ENCODE measurements around the gene INPP5D.
"Not testable (repeated sequence)": the region's sequence is repeated elsewhere in the genome, so short reads cannot be mapped to it uniquely, and the experiment has no call there.

The INPP5D gene

DNA sequence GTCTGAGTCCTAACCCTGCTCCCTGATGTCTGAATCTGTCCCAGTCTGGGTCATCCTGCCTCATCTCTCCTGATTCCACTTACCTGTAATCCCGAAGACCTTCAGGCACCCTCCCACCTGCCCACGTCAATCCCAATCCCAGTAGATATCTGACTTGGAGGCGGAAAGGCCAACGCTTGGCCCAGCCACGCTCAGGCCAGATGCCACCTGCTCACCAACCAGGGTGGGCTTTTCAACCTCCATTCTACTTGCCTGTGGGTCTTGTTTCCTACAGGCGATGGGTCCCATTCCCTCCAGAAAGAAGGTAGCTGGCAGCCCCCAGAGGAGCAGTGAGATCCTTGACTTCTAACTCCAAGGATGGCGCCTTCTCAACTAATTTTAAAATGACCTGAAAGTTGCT, 59.7 kb downstream of the INPP5D start:
- Mint-ChIP-seq H3K36me3 (peaks cover 19% of the 10 kb centered on the region), H3K27ac (peak overlapping the region; percentile 59), H3K9me3 (no peaks in the 10 kb centered on the region), H3K27me3 (no peaks in the 10 kb centered on the region), H3K4me3 (no peak overlapping the region), H3K4me1 (peaks cover 50% of the 10 kb centered on the region)

DNA sequence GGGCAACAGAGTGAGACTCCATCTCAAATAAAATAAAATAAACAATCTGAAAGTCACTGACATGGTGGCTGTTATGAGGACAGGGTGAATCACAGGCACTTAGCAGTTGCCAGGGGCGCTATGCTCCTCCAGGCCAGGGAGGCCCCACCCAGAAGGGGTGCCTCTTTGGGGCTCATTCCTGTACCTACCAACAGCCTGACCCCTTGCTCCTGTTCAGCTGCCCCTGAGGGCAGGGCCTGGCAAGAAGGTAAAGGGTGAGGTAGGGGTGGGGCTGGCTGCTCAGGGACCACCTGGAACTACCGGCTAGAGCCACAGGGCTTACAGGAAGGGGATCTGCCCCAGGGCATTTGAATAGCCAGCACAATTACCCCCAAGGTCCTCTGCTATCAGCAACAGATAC, 60.3 kb downstream of the INPP5D start:
- Mint-ChIP-seq H3K4me3 (no peak overlapping the region), H3K4me1 (peaks cover 44% of the 10 kb centered on the region), H3K27me3 (no peaks in the 10 kb centered on the region), H3K27ac (no peak overlapping the region), H3K36me3 (peaks cover 19% of the 10 kb centered on the region), H3K9me3 (no peaks in the 10 kb centered on the region)

DNA sequence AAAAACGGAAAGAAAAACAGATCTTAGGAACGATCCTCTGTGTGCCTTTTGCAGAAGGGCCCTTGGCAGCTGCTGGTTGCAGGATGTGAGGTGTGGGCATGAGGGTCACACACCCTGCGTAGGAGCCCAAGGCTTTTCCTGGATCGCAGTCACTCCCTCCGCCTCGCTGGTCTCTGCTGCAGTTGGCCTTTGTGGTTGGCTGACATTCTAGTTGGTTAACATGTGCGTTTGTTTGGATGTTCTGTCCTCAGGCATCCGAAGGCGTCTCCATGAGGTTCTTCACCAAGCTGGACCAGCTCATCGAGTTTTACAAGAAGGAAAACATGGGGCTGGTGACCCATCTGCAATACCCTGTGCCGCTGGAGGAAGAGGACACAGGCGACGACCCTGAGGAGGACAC, 61.7 kb downstream of the INPP5D start:
- no peaks in the 10 kb centered on the region for H3K9me3 Mint-ChIP-seq
- no peaks in the 10 kb centered on the region for H3K27me3 Mint-ChIP-seq
- peaks cover 34% of the 10 kb centered on the region for H3K4me1 Mint-ChIP-seq
- H3K4me3 Mint-ChIP-seq, result no peak overlapping the region
- H3K27ac Mint-ChIP-seq, result no peak overlapping the region
- peaks cover 23% of the 10 kb centered on the region for H3K36me3 Mint-ChIP-seq

DNA sequence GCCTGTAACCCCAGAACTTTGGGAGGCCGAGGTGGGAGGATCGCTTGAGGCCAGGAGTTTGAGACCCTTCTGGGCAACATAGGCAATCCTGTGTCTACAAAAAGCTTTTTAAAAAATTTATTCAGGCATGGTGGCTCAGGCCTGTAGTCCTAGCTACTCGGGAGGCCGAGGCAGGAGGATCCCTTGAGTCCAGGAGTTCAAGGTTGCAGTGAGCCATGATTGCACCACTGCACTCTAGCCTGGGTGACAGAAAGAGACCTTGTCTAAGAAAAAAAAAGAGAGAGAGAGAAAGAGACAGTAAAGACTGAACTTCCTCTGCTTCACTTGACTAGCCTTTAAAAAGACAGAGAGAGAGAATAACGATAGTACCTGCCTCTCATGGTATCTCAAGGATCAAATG, 62.4 kb downstream of the INPP5D start:
- no peaks in the 10 kb centered on the region for H3K27me3 Mint-ChIP-seq
- peaks cover 24% of the 10 kb centered on the region for H3K36me3 Mint-ChIP-seq
- peaks cover 27% of the 10 kb centered on the region for H3K4me1 Mint-ChIP-seq
- no peaks in the 10 kb centered on the region for H3K9me3 Mint-ChIP-seq
- peak overlapping the region; percentile 55 for H3K27ac Mint-ChIP-seq
- no peak overlapping the region for H3K4me3 Mint-ChIP-seq

DNA sequence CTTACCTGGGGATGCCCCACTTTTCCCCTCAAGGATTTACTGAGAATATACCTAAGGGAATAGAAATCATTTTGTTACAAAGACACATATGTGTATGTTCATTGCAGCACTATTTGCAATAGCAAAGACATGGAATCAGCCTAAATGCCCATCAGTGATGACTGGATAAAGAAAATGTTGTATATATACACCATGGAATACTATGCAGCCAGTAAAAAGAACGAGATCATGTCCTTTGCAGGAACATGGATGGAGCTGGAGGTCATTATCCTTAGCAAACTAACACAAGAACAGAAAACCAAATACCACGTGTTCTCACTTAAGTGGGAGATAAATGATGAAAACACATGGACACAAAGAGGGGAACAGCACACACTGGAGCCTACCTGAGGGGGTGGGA, 63.4 kb downstream of the INPP5D start:
- Mint-ChIP-seq H3K4me1 (peaks cover 16% of the 10 kb centered on the region), H3K36me3 (peaks cover 24% of the 10 kb centered on the region)
- H3K27me3 Mint-ChIP-seq, H3K4me3 Mint-ChIP-seq, H3K27ac Mint-ChIP-seq, H3K9me3 Mint-ChIP-seq: not testable (repeated sequence)

DNA sequence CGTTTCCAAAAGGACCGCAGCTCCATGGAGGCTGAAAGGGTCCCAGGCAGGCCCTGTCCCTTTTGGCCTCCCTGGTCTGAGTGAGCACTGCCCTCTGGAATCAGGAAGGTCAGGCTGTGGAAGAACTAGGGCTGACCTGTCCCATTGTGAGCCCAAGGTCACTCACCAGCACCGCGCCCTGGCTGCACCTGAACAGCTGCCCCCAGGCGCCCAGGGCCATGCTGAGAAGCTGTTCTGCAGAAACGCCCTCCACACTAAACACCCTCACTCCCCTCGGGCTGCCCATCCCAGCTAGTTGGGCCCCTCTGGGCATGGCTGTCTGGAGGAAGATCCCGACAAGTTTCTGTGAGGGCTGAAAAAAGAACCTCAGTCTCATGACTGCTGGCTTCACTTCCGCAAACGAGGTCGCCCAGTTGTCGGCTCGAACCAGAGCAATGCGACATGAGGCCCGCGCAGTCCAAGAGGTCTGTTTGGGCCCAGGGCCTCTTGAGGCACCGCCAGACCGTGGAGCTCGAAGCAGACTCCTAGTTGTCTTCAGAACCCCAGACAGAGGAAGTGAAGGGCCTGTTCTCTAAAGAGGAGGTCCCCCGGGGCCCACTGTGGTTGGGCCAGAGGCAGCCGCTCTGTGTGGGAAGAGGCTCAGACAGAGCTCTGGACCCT, 64.4 kb downstream of the INPP5D start:
- H3K27me3 Mint-ChIP-seq, result no peaks in the 10 kb centered on the region
- no peak overlapping the region for H3K4me3 Mint-ChIP-seq
- no peak overlapping the region for H3K27ac Mint-ChIP-seq
- no peaks in the 10 kb centered on the region for H3K9me3 Mint-ChIP-seq
- H3K36me3 Mint-ChIP-seq, result peaks cover 22% of the 10 kb centered on the region
- peaks cover 7% of the 10 kb centered on the region for H3K4me1 Mint-ChIP-seq

DNA sequence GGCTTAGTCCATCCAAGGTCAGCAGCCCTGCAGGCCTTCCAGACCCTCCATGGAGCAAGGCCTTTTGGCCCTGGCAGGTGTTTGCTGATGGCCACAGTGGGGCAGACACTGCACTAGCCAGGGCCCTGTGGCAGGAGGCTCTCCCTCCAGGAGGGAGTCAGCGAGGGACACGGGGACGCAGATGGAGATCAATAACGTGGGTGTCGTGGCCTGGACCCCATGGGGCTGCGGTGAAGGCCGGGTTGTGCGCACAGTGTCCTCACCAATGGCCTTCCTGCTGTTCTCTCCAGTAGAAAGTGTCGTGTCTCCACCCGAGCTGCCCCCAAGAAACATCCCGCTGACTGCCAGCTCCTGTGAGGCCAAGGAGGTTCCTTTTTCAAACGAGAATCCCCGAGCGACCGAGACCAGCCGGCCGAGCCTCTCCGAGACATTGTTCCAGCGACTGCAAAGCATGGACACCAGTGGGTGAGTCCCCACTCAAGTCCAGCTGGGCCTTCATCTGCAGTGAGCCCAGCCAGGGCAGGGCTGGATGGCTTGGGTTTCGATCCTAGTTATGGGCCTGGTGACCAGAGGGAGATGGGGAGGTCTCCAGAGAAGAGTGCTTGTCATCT, 65.4 kb downstream of the INPP5D start:
- no peak overlapping the region for H3K27ac Mint-ChIP-seq
- H3K36me3 Mint-ChIP-seq, result peaks cover 23% of the 10 kb centered on the region
- H3K27me3 Mint-ChIP-seq, result no peaks in the 10 kb centered on the region
- no peaks in the 10 kb centered on the region for H3K9me3 Mint-ChIP-seq
- peaks cover 9% of the 10 kb centered on the region for H3K4me1 Mint-ChIP-seq
- H3K4me3 Mint-ChIP-seq, result no peak overlapping the region

DNA sequence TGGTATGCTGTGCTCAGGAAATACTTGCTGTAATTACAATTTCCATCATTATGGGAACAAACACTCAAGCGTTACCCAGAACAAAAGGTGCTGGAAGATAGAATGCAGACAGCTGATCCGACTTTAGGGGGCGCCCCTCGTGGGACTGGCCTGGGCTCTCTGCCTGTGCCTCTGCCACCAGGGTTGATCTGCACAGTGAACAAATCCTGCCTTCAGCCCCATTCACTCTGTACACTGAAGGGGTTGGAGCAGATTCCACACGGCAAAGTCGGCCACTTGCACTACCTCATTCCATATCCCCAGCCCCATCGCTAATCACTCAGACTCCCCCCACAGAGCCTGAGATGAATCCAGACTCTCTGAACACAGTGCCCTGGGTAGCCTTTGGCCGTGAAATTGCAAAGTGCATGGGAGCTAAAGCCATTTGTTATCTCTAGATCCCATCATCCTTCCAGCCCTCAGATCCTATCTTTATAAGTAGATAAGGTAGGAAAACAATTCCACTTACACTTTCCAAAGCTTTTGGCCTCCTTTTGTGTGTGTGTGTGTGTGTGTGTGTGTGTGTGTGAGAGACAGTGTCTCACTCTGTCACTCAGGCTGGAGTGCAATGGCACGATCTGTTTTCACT, 69.3 kb downstream of the INPP5D start:
- H3K9me3 Mint-ChIP-seq, result peaks cover 2% of the 10 kb centered on the region
- peaks cover 16% of the 10 kb centered on the region for H3K4me1 Mint-ChIP-seq
- H3K27me3 Mint-ChIP-seq, result no peaks in the 10 kb centered on the region
- no peak overlapping the region for H3K27ac Mint-ChIP-seq
- H3K36me3 Mint-ChIP-seq, result peaks cover 35% of the 10 kb centered on the region
- no peak overlapping the region for H3K4me3 Mint-ChIP-seq

DNA sequence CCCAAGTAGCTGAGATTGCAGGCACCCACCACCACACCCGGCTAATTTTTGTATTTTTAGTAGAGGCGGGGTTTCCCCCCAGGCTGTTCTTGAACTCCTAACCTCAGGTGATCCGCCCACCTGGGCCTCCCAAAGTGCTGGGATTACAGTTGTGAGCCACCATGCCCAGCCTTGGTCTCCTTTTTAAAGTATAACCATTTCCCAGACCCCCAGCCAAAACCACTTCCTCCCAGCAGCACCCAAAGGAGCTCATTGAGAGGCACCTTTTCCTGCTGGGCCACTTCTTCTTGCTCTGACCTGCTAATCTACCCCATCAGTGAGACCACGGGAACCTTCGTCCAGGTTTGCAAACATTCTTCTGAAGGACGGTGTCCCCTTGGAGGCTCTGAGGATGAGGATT, 69.9 kb downstream of the INPP5D start:
- Mint-ChIP-seq H3K36me3 (peaks cover 39% of the 10 kb centered on the region), H3K4me1 (peaks cover 16% of the 10 kb centered on the region), H3K27me3 (no peaks in the 10 kb centered on the region), H3K4me3 (no peak overlapping the region), H3K27ac (peak overlapping the region; percentile 46), H3K9me3 (peaks cover 4% of the 10 kb centered on the region)

DNA sequence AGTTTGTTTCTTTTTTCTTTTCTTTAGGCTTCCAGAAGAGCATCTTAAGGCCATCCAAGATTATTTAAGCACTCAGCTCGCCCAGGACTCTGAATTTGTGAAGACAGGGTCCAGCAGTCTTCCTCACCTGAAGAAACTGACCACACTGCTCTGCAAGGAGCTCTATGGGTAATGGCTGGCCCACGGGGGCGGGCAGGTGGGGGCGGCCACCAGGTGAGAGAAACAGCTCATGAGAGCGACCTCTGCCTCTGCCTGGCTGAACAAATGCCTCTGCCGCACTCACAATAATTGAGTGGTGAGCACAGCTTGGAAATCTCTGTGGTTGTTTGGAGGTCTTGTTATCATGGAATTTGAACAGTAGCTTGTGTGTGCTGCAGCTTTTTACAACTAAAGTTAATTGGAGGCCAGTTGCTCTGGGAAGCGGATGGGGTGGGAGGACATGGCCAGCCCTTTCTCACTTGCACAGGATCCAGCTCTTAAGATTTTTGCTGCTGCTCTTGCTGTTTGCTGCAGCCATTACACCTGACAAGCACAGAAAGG, 70.4 kb downstream of the INPP5D start:
- Mint-ChIP-seq H3K9me3 (peaks cover 4% of the 10 kb centered on the region), H3K27me3 (no peaks in the 10 kb centered on the region), H3K4me1 (peaks cover 16% of the 10 kb centered on the region), H3K27ac (peak overlapping the region; percentile 46), H3K4me3 (no peak overlapping the region), H3K36me3 (peaks cover 40% of the 10 kb centered on the region)

DNA sequence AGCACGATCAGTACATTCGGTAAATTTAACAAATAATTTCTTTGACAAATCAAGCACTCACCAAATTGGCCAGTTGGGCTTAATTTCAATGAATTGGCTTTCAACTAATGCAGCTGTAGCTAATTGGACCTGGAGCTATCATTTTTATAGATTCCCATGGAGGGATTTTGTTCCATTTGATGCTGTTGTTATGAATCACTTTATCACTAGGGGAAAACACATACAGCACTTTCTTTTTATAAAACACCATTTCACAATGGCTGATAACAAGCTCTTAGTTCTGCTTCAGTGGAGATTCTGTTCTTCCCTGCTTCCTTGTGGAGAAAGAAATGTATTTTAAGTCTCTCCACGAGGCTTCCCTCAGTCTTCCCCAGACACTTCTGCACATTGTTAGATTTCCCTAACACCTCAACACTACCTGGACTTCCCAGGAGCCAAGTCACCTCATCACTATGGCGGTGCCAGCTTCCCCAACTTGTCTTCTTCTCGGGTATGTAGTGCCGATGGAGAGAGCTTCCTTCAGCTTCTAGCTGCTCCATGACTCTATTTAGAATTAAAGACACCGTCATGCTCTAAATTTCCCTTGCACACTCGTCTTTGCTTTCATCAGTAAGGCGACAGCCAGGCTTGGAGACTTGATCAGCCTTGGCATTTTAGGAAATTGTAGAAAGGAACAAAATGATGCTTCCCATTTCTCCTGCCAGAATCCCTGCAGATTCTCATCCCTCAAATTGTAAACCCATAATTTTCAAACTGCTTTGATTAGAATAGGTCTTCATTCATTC, 72.0 kb downstream of the INPP5D start:
- peak overlapping the region; percentile 84 for H3K27ac Mint-ChIP-seq
- H3K4me3 Mint-ChIP-seq, result no peak overlapping the region
- no peaks in the 10 kb centered on the region for H3K27me3 Mint-ChIP-seq
- H3K36me3 Mint-ChIP-seq, result peaks cover 44% of the 10 kb centered on the region
- peaks cover 4% of the 10 kb centered on the region for H3K9me3 Mint-ChIP-seq
- peaks cover 16% of the 10 kb centered on the region for H3K4me1 Mint-ChIP-seq

DNA sequence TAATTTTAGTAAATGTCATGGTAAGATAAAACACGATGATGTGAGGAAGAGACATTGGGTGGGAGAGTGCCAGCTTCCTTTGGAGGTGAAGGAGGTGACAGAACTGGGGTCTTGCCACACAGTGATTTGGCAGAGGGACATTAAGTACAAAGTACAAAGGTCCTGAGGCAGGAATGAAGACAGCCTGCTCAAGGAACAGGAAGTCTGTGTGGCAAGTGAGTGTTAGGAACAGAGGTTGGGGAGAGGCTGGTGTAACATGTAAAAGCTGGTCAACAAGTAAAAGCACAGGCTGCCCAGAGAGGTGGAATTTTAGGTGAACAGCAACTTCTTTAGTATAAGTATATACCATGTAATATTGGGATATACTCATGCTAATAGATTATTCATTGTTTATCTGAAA, 73.1 kb downstream of the INPP5D start:
- peaks cover 44% of the 10 kb centered on the region for H3K36me3 Mint-ChIP-seq

DNA sequence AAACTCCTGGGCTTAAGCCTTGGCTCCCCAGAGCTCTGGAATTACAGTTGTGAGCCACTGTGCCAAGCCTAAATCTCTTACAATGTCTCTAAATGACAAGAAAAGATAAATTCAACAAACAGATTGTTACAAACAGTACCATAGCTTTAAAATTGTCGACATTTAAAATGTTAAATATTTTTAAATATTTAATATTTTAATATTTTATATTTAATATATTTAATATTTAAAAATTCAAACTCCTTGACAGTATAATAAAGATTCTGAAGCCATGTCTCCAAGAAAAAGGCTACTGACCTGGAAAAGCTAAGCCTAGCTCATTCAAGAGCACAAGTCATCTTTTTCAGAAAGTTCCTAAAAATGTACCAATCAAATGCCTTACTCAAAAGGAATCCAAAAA, 75.3 kb downstream of the INPP5D start:
- Mint-ChIP-seq H3K4me1 (peaks cover 16% of the 10 kb centered on the region), H3K9me3 (peaks cover 4% of the 10 kb centered on the region), H3K36me3 (peaks cover 40% of the 10 kb centered on the region), H3K27me3 (no peaks in the 10 kb centered on the region), H3K4me3 (no peak overlapping the region), H3K27ac (no peak overlapping the region)

More for the DNA sequence above, 73.1 kb downstream of the INPP5D start:
- Mint-ChIP-seq H3K4me1 (peaks cover 16% of the 10 kb centered on the region), H3K27me3 (no peaks in the 10 kb centered on the region), H3K4me3 (no peak overlapping the region), H3K27ac (peak overlapping the region; percentile 21), H3K9me3 (peaks cover 4% of the 10 kb centered on the region)

DNA sequence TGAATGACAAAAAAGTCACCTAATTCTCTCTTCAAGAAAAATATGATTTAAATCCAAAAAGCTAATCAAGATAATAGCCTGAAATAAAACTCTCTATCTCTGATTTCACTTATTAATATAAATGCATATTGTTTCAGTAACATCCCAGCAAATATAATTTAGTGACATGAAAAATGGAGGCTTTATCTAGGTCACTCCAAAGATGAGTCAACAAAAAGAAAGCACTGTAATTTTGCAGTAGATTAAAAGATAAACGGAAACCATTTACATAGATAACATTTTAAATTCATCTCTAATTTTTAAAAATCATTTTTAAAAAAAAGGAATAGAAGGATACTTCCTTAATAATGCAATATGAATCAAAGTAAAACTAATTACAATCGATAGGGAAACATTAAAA, 76.9 kb downstream of the INPP5D start:
- no peak overlapping the region for H3K27ac Mint-ChIP-seq
- peaks cover 21% of the 10 kb centered on the region for H3K4me1 Mint-ChIP-seq
- no peak overlapping the region for H3K4me3 Mint-ChIP-seq
- peaks cover 4% of the 10 kb centered on the region for H3K9me3 Mint-ChIP-seq
- no peaks in the 10 kb centered on the region for H3K27me3 Mint-ChIP-seq
- peaks cover 36% of the 10 kb centered on the region for H3K36me3 Mint-ChIP-seq

DNA sequence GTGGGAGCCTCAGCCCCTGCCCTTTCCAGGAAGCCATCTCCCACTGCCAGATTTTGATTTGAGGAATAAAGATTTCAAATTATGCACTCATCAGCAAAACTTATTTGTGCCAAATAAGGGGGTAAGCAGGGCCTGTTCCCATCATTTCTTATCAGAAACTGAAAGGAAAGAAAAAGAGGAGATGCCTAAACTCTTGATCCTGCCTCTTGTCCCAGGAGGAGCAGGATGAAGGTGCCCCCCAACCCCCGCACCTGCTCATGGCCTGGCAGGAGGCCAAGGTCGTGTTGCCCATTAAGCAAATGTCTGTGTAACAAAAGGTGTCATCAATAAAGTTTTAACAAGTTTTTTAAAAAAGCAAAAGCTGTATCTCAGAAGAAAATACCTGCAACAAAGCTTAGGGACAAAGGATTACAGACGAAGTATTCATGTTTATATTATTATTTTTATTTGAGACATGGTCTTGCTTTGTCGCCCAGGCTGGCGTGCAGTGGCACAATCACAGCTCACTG, 80.0 kb downstream of the INPP5D start:
- H3K27me3 Mint-ChIP-seq, result no peaks in the 10 kb centered on the region
- H3K4me1 Mint-ChIP-seq, result peaks cover 29% of the 10 kb centered on the region

More for the DNA sequence above, 80.0 kb downstream of the INPP5D start:
- Mint-ChIP-seq H3K4me3 (no peak overlapping the region), H3K36me3 (peaks cover 26% of the 10 kb centered on the region), H3K9me3 (no peaks in the 10 kb centered on the region), H3K27ac (no peak overlapping the region)

All from activated naive CD4-positive, alpha-beta T cell treated with anti-CD3 and anti-CD28 coated beads, Interleukin-2, amount 50 U/mL, for 24 hours (primary cell).